SJCRH30 (cell line): ENCODE data around the gene CDK19. TPM values are rescaled to one million over a fixed set of nuclear protein-coding genes. Genes with fewer than 3 reads are reported as not detected.
"Not testable (repeated sequence)": the region's sequence is repeated elsewhere in the genome, so short reads cannot be mapped to it uniquely, and the experiment has no call there.

ENCODE experiments used
- DNase-seq, 2 experiments: peaks; one replicate each; pipeline ENCODE4 v3.0.0-alpha.2; 2015 to 2020
- H3K27ac ChIP-seq: fragments of 250-450 bp; sonication (Bioruptor Pico); 2 replicates; pipeline ENCODE4 v1.5.1; 2020; ENCODE audit warnings: mild to moderate bottlenecking, moderate library complexity
- H3K27me3 ChIP-seq: fragments of 250-450 bp; sonication (Bioruptor Pico); 2 replicates; pipeline ENCODE4 v1.5.1; 2020; ENCODE audit warnings: mild to moderate bottlenecking, moderate library complexity
- H3K36me3 ChIP-seq: fragments of 250-450 bp; sonication (Bioruptor Pico); 2 replicates; pipeline ENCODE4 v1.5.1; 2020; ENCODE audit warnings: mild to moderate bottlenecking, moderate library complexity
- H3K4me1 ChIP-seq: fragments of 250-450 bp; sonication (Bioruptor Pico); 2 replicates; pipeline ENCODE4 v1.5.1; 2020; ENCODE audit warnings: mild to moderate bottlenecking, moderate library complexity
- H3K4me3 ChIP-seq: fragments of 250-450 bp; sonication (Bioruptor Pico); 2 replicates; pipeline ENCODE4 v1.5.1; 2020; ENCODE audit warnings: mild to moderate bottlenecking, moderate library complexity
- H3K9me3 ChIP-seq: fragments of 250-450 bp; sonication (Bioruptor Pico); replicated peaks from 2 replicates; pipeline ENCODE4 v1.5.1; 2020; ENCODE audit warnings: mild to moderate bottlenecking, moderate library complexity
- total RNA-seq: library from RNA; depleted of rRNA; stranded (reverse); fragments of >200 nt; shearing (Covaris generic); gene quantifications from 2 replicates; pipeline ENCODE4 v1.2.3, GENCODE V29; 2014

CDK19 gene
- total RNA-seq, 1 experiment from 2014 or later, result 22.2 TPM

DNA sequence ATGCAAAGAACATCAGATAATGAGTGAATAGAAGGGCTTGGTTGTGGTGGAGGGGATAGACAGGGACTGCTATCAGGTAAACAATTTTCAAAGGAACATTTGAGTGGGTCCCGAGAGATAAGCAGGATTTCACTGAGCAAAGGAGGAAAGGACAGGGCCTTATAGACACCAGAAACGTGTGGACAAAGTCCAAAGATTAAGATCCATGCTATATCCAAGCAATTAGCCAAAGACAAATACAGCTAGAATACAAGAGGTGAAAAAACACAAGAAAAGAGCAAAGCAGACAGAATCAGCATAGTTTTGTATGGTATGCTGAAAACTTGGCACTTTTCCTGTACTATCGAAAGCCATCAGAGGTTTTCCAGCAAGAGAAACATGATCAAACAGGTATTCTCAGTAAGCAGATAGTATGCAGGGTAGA is 59.8 kb downstream of the CDK19 start:
- H3K27ac ChIP-seq, result no peak overlapping the region
- H3K4me1 ChIP-seq, result no peaks in the 10 kb centered on the region
- DNase-seq, result no peak
- H3K27me3 ChIP-seq, result no peaks in the 10 kb centered on the region
- no peak overlapping the region for H3K4me3 ChIP-seq
- no peaks in the 10 kb centered on the region for H3K36me3 ChIP-seq
- H3K9me3 ChIP-seq, result no peaks in the 10 kb centered on the region

DNA sequence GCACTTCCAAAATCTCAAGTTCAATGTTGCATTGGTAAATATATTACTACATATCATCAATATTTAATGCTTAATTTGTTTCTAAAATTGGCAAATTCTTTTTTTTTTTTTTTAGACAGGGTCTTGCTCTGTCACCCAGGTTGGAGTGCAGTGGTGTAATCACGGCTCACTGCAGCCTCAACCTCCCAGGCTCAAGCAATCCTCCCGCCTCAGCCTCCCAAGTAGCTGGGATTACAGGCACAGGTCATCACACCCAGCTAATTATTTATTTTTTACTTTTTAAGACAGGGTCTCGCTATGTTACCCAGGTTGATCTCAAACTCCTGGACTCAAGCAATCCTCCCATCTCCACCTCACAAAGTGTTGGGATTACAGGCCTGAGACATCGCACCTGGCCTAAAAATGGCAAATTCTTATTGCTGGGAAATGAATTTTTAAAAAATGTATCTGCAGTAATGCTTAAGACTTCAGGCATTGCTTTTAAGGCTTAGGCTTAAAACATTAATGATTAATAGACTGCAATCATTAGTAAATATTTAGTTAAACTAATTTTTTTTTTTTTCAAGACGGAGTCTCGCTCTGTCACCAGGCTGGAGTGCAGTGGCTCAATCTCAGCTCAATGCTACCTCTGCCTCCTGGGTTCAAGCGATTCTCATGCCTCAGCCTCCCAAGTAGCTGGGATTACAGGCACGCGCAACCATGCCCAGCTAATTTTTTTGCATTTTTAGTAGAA is 61.2 kb downstream of the CDK19 start:
- not testable (repeated sequence) for H3K4me3 ChIP-seq, H3K36me3 ChIP-seq, H3K27ac ChIP-seq, H3K4me1 ChIP-seq, DNase-seq, H3K9me3 ChIP-seq, H3K27me3 ChIP-seq

DNA sequence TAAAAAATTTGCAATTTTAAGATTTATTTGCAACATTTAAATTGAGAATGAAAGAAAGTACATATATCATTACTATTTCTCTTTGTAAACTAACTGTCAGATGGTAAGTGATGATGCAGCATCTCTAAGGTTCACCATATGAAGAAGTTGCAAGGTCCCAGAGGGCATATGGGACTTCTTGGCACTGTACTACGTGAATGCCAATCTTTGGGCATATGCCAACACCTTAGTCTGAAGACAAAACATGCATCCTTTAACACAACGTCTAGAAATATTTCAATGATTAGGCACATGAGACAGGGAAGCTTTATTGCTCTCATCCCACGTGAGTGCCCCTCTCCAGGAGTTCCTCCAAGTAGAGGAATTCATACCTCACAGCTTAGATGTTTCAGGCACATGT is 66.8 kb downstream of the CDK19 start:
- H3K27ac ChIP-seq, result no peak overlapping the region
- no peak overlapping the region for H3K4me3 ChIP-seq

DNA sequence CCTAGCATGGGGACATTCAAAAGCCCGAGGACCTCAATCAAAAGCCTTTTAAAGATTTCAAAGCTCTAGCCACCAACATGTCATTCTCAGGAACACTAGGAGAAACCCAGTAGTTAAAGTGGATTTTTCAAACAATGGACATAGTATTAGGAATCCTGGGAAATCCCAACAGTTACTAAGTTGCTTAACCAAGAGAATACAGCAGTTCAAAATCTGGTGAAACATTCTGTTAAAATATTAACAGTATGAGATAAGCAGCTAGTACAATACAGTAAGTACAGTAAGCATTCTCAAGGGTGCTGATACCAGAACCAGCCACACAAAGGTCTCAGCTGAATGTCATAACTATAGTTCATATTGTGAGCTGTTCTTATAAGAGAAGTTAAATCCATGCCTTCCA is 68.6 kb downstream of the CDK19 start:
- no peak overlapping the region for H3K27ac ChIP-seq

More for the DNA sequence above, 66.8 kb downstream of the CDK19 start:
- H3K4me1 ChIP-seq, result no peaks in the 10 kb centered on the region
- H3K36me3 ChIP-seq, result no peaks in the 10 kb centered on the region
- no peaks in the 10 kb centered on the region for H3K9me3 ChIP-seq
- DNase-seq, result no peak
- H3K27me3 ChIP-seq, result no peaks in the 10 kb centered on the region

DNA sequence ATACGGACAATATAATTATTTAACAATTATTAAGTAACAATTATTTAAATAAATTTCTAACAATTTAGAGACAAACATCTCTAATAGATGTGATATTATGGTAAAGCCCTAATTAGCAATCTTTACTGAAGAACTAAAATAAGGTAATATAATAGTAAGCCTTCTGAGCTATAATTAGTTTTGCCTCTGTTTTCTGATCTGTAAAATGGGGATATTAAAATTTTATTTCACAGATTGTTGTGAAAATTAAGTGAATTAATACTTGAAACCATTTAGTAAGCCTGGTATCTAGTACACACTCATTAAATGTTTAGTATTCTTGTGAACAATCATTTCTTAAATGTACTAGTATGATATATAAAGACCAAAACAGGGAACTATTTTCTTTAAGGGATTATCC is 70.3 kb downstream of the CDK19 start:
- H3K27me3 ChIP-seq, result no peaks in the 10 kb centered on the region
- no peak for DNase-seq
- no peaks in the 10 kb centered on the region for H3K4me1 ChIP-seq
- no peaks in the 10 kb centered on the region; the same call in 1 of the 2 replicates for H3K9me3 ChIP-seq
- no peak overlapping the region for H3K27ac ChIP-seq
- H3K4me3 ChIP-seq, result no peak overlapping the region
- 0 out of 2 replicates have a peak, but pooled peaks cover 2% of the 10 kb centered on the region for H3K36me3 ChIP-seq

More for the DNA sequence above, 68.6 kb downstream of the CDK19 start:
- Histone ChIP-seq H3K9me3 (no peaks in the 10 kb centered on the region), H3K4me3 (no peak overlapping the region), H3K36me3 (0 out of 2 replicates have a peak, but pooled peaks cover 2% of the 10 kb centered on the region), H3K27me3 (no peaks in the 10 kb centered on the region), H3K4me1 (no peaks in the 10 kb centered on the region)
- no peak for DNase-seq

DNA sequence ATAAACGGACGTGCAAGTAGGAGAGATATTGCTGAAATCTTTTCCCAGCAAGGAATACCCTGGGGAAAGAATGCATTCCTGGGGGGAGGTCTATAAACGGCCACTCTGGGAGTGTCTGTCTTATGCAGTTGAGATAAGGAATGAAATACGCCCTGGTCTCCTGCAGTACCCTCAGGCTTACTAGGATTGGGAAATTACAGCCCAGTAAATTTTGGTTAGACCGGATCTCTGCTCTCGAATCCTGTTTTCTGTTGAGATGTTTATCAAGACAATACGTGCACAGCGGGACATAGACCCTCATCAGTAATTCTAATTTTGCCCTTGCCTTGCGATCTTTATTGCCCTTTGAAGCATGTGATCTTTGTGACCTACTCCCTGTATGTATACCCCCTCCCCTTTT is 72.7 kb downstream of the CDK19 start:
- H3K27me3 ChIP-seq, H3K4me3 ChIP-seq, DNase-seq, H3K27ac ChIP-seq, H3K9me3 ChIP-seq, H3K4me1 ChIP-seq, H3K36me3 ChIP-seq: not testable (repeated sequence)

DNA sequence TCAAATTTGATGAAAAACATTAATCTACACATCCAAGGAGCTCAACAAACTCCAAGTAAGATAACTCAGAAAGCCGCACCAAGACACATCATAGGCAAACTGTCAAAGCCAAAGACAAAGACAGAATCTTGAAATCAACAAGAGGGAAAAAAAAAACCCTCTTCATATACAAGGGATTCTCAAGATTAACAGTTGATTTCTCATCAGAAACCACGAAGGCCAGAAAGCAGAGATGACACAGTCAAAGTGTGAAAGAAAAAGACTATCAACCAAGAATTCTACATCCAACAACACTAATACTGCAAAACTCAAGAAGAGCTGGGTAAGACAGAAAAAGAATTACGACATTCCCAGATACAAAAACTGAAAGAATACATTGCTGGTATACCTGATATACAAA is 73.8 kb downstream of the CDK19 start:
- Histone ChIP-seq H3K27me3 (no peaks in the 10 kb centered on the region), H3K4me3 (no peak overlapping the region), H3K36me3 (0 out of 2 replicates have a peak, but pooled peaks cover 4% of the 10 kb centered on the region), H3K27ac (no peak overlapping the region), H3K4me1 (no peaks in the 10 kb centered on the region), H3K9me3 (no peaks in the 10 kb centered on the region; the same call in 1 of the 2 replicates)
- DNase-seq, result peak in 1 of 2 experiments; percentile 9

DNA sequence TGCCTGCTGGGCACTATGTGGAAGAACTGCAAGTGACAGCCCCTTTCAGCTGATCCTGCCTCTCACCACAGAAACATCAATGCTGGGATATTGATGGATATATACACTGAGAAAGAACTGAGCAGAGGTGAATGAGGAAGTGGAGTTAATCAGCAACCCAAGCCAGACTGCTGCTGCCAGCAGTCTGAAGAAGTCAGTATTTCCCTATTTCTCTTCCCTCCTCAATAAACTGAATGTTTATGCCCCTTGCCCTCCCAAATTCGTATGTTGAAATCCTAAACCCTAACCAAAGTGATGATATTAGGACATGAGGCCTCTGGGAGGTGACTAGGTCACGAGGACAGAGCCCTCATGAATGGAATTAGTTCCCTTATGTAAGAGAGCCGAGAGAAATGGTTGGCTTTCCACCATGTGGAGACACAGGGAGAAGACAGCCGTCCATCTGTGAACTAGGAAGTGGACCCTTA is 76.3 kb downstream of the CDK19 start:
- H3K9me3 ChIP-seq, result no peaks in the 10 kb centered on the region; the same call in 1 of the 2 replicates
- no peak overlapping the region for H3K4me3 ChIP-seq
- no peak for DNase-seq
- H3K27me3 ChIP-seq, result no peaks in the 10 kb centered on the region
- H3K4me1 ChIP-seq, result no peaks in the 10 kb centered on the region
- peaks cover 8% of the 10 kb centered on the region; the same call in 1 of the 2 replicates for H3K36me3 ChIP-seq
- H3K27ac ChIP-seq, result no peak overlapping the region

DNA sequence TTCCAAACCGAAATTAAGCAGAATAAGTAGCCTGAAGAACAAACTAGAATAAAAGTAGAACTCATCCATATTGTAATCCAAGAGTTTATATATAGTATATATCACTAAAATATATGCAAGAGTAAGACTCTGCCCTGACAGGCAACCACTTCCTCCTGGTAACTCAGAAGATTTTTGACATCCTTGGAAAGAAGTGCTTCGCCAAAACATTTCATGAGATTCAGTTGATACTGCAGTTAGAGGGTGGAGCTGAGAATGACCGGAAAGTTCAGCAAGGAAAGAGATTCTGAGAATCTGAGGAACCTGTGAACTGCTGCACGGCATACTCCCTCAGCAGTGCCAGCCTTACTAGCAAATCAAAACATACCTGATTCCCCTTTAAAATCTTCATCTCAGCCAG is 79.6 kb downstream of the CDK19 start:
- DNase-seq, result no peak
- no peak overlapping the region for H3K27ac ChIP-seq

DNA sequence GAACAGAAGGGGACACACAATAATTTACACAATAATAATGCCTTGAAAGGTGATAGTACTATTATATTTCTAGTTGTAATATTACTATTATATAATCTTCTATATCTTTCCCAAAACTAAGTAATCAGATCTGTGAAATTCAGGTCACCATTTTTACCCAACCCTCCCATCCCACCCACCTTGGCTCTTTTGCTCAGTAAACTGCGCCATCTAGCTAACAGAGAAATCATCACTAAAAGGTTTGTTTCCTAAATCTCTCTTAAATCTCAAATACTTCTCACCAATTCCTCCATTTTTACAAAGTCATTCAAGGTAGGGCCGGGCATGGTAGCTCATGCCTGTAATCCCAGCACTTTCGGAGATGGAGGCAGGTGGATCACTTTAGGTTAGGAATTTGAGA is 83.4 kb downstream of the CDK19 start:
- no peak for DNase-seq
- Histone ChIP-seq H3K4me1 (no peaks in the 10 kb centered on the region), H3K36me3 (peaks cover 4% of the 10 kb centered on the region; the same call in 1 of the 2 replicates), H3K4me3 (no peak overlapping the region), H3K9me3 (no peaks in the 10 kb centered on the region), H3K27me3 (no peaks in the 10 kb centered on the region), H3K27ac (no peak overlapping the region)

More for the DNA sequence above, 79.6 kb downstream of the CDK19 start:
- Histone ChIP-seq H3K27me3 (no peaks in the 10 kb centered on the region), H3K36me3 (peaks cover 6% of the 10 kb centered on the region; the same call in 1 of the 2 replicates), H3K9me3 (no peaks in the 10 kb centered on the region; the same call in 1 of the 2 replicates), H3K4me3 (no peak overlapping the region), H3K4me1 (no peaks in the 10 kb centered on the region)

DNA sequence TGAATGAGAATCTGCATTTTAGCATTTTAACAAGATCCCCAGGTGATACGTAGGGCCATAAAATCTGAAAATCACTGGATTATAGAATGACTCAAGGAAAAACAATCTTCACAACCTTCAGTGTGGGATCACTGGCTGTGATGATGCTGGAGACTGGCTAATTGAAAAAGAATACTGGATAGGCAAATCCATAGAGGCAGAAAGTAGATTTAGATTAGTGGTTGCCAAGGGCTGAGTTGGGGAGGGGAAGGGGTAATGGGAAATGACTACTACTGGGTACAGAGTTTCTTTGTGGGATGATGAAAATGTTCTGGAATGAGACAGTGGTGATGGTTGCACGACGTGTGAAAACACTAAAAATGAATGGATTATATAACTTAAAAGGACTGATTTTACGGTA is 84.1 kb downstream of the CDK19 start:
- H3K27me3 ChIP-seq, result no peaks in the 10 kb centered on the region

DNA sequence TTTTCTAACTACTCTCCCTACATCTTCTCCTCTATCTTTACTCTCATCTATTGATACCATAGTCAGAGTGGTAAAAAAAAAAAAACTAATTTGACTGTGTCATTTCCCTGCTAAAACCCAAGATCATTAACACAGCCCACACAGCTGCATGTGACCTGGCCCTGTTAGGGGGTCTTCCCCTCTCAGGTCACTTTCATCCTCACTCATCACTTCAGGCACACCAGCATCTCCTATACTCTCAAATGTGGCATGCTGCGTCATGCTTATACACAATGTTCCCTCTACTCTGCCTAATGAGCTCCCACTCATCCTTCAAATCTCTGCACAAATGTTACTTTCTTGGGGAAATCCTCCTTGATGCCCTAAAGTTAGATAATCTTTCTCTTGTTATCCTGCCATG is 86.8 kb downstream of the CDK19 start:
- no peak overlapping the region for H3K27ac ChIP-seq
- no peaks in the 10 kb centered on the region for H3K4me1 ChIP-seq
- DNase-seq, result no peak
- H3K27me3 ChIP-seq, result no peaks in the 10 kb centered on the region
- no peak overlapping the region for H3K4me3 ChIP-seq
- H3K36me3 ChIP-seq, result no peaks in the 10 kb centered on the region
- no peaks in the 10 kb centered on the region for H3K9me3 ChIP-seq

More for the DNA sequence above, 84.1 kb downstream of the CDK19 start:
- H3K36me3 ChIP-seq, result peaks cover 4% of the 10 kb centered on the region; the same call in 1 of the 2 replicates
- H3K27ac ChIP-seq, result no peak overlapping the region
- no peaks in the 10 kb centered on the region for H3K9me3 ChIP-seq
- no peak overlapping the region for H3K4me3 ChIP-seq
- no peak for DNase-seq
- H3K4me1 ChIP-seq, result no peaks in the 10 kb centered on the region

DNA sequence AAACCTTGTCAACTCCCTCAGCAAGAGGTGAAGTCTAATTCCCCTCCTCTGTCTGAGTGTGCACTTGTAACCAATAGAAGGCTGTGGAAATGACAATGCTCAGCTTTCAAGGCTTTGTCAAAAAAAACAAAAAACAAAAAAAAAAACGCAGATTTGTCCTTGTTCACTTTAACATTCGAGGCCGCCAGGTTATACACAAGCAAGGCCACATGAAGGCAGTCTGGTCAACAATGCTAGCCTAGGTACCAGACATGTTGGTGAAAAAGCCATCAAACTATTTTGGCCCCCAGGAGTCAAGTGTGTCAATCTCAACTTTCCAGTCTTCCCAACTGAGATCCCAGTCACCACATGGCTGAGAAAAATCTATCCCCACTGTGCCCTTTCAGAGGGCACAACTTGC is 92.3 kb downstream of the CDK19 start:
- Histone ChIP-seq H3K27ac (no peak overlapping the region), H3K4me3 (no peak overlapping the region), H3K36me3 (0 out of 2 replicates have a peak, but pooled peaks cover 3% of the 10 kb centered on the region), H3K27me3 (no peaks in the 10 kb centered on the region), H3K9me3 (no peaks in the 10 kb centered on the region), H3K4me1 (no peaks in the 10 kb centered on the region)
- DNase-seq, result no peak

DNA sequence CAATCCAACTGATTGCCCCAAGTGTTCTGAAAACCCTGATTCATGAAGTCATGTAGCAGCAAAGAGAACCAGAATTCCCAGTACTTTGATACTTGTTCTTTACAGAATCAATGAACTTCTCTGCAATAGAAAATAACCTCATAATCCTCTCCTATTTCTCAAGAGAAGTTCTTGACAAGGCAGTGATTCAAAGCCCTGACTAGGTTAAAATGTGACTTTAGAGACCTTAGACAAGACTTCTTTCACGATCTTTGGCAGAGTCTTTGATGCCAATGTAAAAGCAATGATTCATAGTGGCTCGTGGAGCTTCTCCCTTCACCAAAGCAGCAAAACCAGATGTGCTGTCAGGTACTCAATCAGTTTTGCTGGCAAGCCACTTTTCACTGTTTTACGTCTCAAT is 95.2 kb downstream of the CDK19 start:
- Histone ChIP-seq H3K27me3 (no peaks in the 10 kb centered on the region), H3K36me3 (0 out of 2 replicates have a peak, but pooled peaks cover 3% of the 10 kb centered on the region), H3K27ac (no peak overlapping the region), H3K4me3 (no peak overlapping the region), H3K9me3 (no peaks in the 10 kb centered on the region), H3K4me1 (no peaks in the 10 kb centered on the region)
- no peak for DNase-seq

DNA sequence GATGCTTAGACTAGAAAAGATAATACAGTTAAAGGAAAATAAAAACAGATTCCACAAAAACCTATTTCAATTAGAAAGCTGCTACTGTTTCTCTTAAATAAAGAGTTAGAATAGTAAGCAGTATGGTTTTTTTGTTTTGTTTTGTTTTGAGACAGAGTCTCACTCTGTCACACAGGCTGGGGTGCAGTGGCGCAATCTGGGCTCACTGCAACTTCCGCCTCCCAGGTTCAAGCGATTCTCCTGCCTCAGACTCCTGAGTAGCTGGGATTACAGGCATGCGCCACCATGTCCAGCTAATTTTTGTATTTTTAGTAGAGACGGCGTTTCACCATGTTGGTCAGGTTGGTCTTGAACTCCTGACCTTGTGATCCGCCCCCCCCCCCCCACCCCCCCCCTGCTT is 95.7 kb downstream of the CDK19 start:
- not testable (repeated sequence) for H3K27me3 ChIP-seq, H3K36me3 ChIP-seq, H3K4me3 ChIP-seq, H3K4me1 ChIP-seq, H3K27ac ChIP-seq, DNase-seq, H3K9me3 ChIP-seq

DNA sequence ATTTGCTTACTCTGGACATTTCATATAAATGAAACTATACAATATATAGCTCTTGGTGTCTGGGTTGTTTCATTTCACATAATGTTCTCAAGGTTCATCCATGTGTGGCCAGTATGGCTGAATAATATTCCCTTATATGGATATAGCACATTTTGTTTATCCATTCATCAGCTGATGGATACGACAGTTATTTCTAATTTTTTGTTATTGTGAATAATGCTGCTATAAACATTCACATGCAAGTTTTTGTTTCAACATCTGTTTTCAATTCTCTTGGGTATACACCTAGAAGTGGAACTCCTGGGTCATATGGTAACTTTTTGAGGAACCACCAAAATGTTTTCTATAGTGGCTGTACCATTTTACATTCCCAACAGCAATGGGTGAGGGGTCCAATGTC is 101.1 kb downstream of the CDK19 start:
- no peak overlapping the region for H3K27ac ChIP-seq
- no peak for DNase-seq

More for the DNA sequence above, 101.1 kb downstream of the CDK19 start:
- H3K27me3 ChIP-seq, result no peaks in the 10 kb centered on the region
- no peaks in the 10 kb centered on the region for H3K9me3 ChIP-seq
- H3K36me3 ChIP-seq, result no peaks in the 10 kb centered on the region
- H3K4me1 ChIP-seq, result no peaks in the 10 kb centered on the region
- H3K4me3 ChIP-seq, result no peak overlapping the region
